ENCODE data around the gene TRPM2. TPM values are rescaled to one million over a fixed set of nuclear protein-coding genes. Genes with fewer than 3 reads are reported as not detected.

Gene TRPM2
- total RNA-seq, 4 donors from 2014 or later, result 1.6 to 3.5 (median 2.7) TPM

DNA sequence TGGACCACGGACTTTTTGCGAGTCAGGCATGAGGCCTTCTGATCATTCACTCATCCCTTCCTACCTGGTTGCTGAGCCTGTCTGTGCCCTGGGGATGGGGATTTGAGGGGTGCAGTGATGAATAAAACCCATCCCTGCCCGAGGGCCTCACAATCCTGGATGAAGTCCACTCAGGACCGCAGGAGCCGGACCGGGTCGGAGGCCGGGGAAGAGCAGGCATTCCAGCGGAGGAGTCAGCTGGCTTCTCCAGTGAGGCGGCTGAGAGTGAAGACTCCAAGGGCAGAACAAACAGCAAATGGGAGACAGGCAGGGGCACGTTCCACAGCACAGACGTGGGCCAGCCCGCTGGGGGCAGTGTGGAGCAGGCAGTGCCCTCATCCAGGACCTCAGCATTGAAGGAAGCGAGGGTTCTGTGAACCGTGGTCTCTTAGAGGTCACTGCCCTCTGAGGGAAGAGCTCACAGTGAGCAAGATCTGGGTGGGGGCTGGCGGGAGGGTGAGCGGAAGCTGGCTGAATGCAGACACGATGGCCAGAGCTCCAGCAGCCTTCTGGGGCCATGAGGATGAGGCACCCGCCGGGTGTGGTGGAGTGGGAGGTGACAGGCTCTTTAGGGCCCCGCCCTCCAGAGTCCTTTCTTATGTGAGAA is 91.0 kb downstream of the TRPM2 start:
- H3K4me3 ChIP-seq, result no peak overlapping the region
- no peaks in the 10 kb centered on the region for H3K9me3 ChIP-seq
- H3K4me1 ChIP-seq, result no peaks in the 10 kb centered on the region
- no peak overlapping the region for H3K27ac ChIP-seq (replicated peaks in 1 of 4)
- H3K36me3 ChIP-seq, result no peaks in the 10 kb centered on the region
- intact Hi-C loops (cut with DNase I), result no loop called here
- TF ChIP-seq, protein P1, sequence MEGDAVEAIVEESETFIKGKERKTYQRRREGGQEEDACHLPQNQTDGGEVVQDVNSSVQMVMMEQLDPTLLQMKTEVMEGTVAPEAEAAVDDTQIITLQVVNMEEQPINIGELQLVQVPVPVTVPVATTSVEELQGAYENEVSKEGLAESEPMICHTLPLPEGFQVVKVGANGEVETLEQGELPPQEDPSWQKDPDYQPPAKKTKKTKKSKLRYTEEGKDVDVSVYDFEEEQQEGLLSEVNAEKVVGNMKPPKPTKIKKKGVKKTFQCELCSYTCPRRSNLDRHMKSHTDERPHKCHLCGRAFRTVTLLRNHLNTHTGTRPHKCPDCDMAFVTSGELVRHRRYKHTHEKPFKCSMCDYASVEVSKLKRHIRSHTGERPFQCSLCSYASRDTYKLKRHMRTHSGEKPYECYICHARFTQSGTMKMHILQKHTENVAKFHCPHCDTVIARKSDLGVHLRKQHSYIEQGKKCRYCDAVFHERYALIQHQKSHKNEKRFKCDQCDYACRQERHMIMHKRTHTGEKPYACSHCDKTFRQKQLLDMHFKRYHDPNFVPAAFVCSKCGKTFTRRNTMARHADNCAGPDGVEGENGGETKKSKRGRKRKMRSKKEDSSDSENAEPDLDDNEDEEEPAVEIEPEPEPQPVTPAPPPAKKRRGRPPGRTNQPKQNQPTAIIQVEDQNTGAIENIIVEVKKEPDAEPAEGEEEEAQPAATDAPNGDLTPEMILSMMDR (IDR thresholded peaks at IDR 0.05), result no peak
- no peak for TF ChIP-seq EP300 (IDR thresholded peaks at IDR 0.05)
- TF ChIP-seq POLR2AphosphoS5 (IDR thresholded peaks at IDR 0.05), result no peak
- no peak for TF ChIP-seq POLR2A (IDR thresholded peaks at IDR 0.05; ENCODE audit: low read depth)
- WGBS, result 73% methylated on average over 18 of the region's 21 CpGs
- no peak for DNase-seq (ENCODE audit: extremely low spot score)
- peaks cover 0 to 39% (median 0%) of the 10 kb centered on the region in 4 donors for H3K27me3 ChIP-seq

DNA sequence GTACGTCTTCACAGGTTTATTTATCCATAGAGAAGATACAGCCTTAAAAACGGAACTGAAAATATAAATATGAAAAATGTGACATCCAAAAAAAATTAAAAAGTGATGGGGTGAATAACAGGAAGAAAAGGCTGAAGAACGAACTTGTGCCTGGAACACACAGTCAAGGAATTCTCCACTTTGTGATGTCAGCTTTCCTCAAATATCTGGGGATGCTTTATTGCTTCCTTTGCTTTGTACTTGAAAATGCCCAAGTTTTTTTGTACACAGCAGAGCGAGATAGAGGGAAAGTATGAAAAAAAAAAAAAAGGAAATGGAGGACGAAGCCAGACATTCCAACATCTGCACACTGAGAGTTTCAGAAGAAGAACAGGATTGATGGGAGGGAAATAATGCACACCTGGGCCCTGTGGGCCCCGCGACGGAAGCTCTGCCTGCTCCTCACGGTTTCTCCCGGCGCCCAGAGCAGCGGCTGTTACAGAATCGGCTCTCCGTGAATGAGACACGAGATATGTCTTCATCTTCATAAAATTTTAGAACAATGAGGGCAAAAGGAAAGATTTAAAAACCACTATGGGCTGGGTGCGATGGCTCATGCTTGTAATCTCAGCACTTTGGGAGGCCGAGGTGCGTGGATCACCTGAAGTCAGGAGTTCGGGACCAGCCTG is 91.9 kb downstream of the TRPM2 start:
- TF ChIP-seq POLR2A (IDR thresholded peaks at IDR 0.05; ENCODE audit: low read depth), result no peak
- TF ChIP-seq EP300 (IDR thresholded peaks at IDR 0.05), result no peak
- TF ChIP-seq POLR2AphosphoS5 (IDR thresholded peaks at IDR 0.05), result no peak
- TF ChIP-seq, protein P1 (IDR thresholded peaks at IDR 0.05), result no peak
- no peak overlapping the region for H3K4me3 ChIP-seq
- peaks cover 0 to 48% (median 0%) of the 10 kb centered on the region in 4 donors for H3K27me3 ChIP-seq
- H3K36me3 ChIP-seq, result no peaks in the 10 kb centered on the region
- no peaks in the 10 kb centered on the region for H3K4me1 ChIP-seq
- no peaks in the 10 kb centered on the region for H3K9me3 ChIP-seq
- DNase-seq (ENCODE audit: extremely low spot score), result no peak
- WGBS, result 70% methylated on average over 19 of the region's 19 CpGs
- no peak overlapping the region for H3K27ac ChIP-seq (replicated peaks in 1 of 4)
- intact Hi-C loops (cut with DNase I), result no loop called here

DNA sequence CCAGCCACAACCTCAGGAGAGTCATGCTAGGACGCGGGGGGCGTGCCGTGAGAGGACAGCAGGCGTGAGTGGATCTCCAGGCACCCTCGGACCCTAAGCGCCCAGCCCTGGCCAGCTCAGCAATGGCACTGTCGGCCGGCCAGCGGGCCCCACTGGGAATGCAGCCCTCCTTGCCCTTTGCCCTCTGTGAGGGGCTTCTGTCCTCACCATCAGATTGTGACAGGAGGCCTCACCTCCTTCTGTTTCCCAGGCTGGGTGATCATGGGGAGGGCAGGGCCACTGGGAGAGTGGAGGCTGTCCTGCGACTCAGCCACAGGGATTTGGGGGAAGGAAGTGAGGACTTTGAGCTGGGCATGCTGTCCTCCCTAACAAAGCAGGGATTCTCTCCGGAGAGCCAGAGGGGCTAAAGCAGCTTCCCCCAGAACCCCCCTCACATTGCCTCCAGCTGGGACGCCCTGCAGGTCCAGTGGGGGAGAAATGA is 95.3 kb downstream of the TRPM2 start:
- Histone ChIP-seq H3K27me3 (peaks cover 0 to 45% (median 0%) of the 10 kb centered on the region in 4 donors), H3K36me3 (no peaks in the 10 kb centered on the region), H3K9me3 (peaks cover 0 to 12% (median 0%) of the 10 kb centered on the region in 4 donors), H3K4me1 (no peaks in the 10 kb centered on the region), H3K4me3 (no peak overlapping the region), H3K27ac (replicated peaks in 1 of 4) (no peak overlapping the region)
- intact Hi-C loops (cut with DNase I), result no loop called here
- WGBS, result 46% methylated on average over 10 of the region's 13 CpGs
- no peak for DNase-seq (ENCODE audit: extremely low spot score)
- TF ChIP-seq POLR2A (IDR thresholded peaks at IDR 0.05; ENCODE audit: low read depth) (no peak), EP300 (IDR thresholded peaks at IDR 0.05) (no peak), POLR2AphosphoS5 (IDR thresholded peaks at IDR 0.05) (no peak)
- TF ChIP-seq, protein P1 (IDR thresholded peaks at IDR 0.05), result no peak

DNA sequence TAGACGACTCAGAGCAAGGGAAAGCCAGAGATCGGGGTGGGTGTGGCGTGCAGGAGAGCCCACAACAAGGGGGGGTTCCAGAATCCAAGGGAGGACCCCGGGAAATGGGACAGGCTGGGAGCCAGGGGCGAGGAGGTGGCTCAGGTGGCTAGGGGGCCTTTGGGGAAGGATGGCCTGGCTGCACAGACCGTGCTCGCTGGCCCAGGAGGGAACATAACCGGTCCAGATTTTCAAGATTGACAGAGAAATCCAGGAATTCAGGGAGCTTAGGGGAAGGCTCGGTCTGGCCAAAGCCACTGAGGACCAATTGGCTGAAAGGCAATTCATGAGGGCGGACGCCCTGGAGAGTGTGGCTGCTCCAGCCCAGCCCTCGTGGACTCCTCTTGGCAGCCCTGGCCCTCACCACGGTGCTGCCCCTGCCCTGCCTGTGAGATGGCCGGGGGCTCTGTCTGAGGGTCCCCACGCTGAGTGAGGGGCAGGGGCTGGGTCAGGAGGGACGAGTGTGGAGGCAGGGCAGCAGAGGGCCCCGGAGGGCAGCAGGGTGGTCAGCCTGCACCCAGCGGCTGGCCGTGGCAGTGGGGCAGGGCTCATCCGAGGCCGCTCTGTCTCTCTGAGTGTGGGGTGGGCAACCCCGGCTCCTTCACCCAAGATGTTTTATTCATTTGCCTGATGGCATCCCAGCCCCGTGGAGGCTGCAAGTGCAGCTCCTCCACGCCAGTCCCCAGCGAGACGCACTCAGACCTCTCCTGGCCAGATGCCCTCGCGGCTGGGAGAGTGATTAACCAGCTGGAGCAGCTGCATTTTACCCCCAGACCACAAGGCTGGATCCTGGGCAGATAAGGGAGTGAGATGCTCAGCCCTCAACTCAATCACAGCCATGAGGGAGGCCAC is 96.3 kb downstream of the TRPM2 start:
- no peak for DNase-seq (ENCODE audit: extremely low spot score)
- WGBS, result 67% methylated on average over 23 of the region's 28 CpGs
- intact Hi-C loops (cut with DNase I), result no loop called here
- Histone ChIP-seq H3K36me3 (no peaks in the 10 kb centered on the region), H3K27me3 (peaks cover 0 to 36% (median 0%) of the 10 kb centered on the region in 4 donors), H3K4me1 (peaks cover 0 to 3% (median 1%) of the 10 kb centered on the region in 4 donors), H3K27ac (replicated peaks in 1 of 4) (no peak overlapping the region), H3K4me3 (no peak overlapping the region), H3K9me3 (peaks cover 0 to 12% (median 0%) of the 10 kb centered on the region in 4 donors)
- TF ChIP-seq, protein P1 (IDR thresholded peaks at IDR 0.05), result no peak
- TF ChIP-seq POLR2A (IDR thresholded peaks at IDR 0.05; ENCODE audit: low read depth) (no peak), EP300 (IDR thresholded peaks at IDR 0.05) (no peak), POLR2AphosphoS5 (IDR thresholded peaks at IDR 0.05) (no peak)
